Fibroblast of lung (primary cell): ENCODE data around the gene MRPS2. TPM values are rescaled to one million over a fixed set of nuclear protein-coding genes. Genes with fewer than 3 reads are reported as not detected.
"Not testable (repeated sequence)": the region's sequence is repeated elsewhere in the genome, so short reads cannot be mapped to it uniquely, and the experiment has no call there.

Source experiments
- DNase-seq, 2 donors: peaks; one replicate each; pipeline versions ENCODE4 v3.0.0 to v3.0.0-alpha.2; 2010; ENCODE audit warnings: low read depth in 2 of 2
- H2AFZ ChIP-seq: 2 replicates; pipeline ENCODE4 v1.5.1; 2012; ENCODE audit warnings: low read length, control low read depth, inconsistent platforms
- H3K27ac ChIP-seq: 2 replicates; pipeline ENCODE4 v1.5.1; 2011; ENCODE audit warnings: low read length, control low read depth; ENCODE audit not compliant: insufficient read depth
- H3K27me3 ChIP-seq: 2 replicates; pipeline ENCODE4 v1.5.1; 2011; ENCODE audit warnings: mild to moderate bottlenecking, low read length; ENCODE audit not compliant: control insufficient read depth, insufficient read depth
- H3K36me3 ChIP-seq: 2 replicates; pipeline ENCODE4 v1.5.1; 2011; ENCODE audit warnings: low read length; ENCODE audit not compliant: control insufficient read depth, insufficient read depth
- H3K4me1 ChIP-seq: 2 replicates; pipeline ENCODE4 v1.5.1; 2011; ENCODE audit warnings: low read length; ENCODE audit not compliant: control insufficient read depth, insufficient read depth; ENCODE audit errors: extremely low read depth
- H3K4me2 ChIP-seq: 2 replicates; pipeline ENCODE4 v1.5.1; 2011; ENCODE audit warnings: low read length, control low read depth; ENCODE audit not compliant: insufficient read depth; ENCODE audit errors: extremely low read depth
- H3K4me3 ChIP-seq, 4 experiments: fragments of 200-600 bp in 1 of 4; sonication (generic) in 1 of 4; replicated peaks in 1 of 4; 2 replicates each; pipeline ENCODE4 v1.5.1; 2011 to 2016; ENCODE audit warnings: low read length in 4 of 4, low read depth in 3 of 4, mild to moderate bottlenecking in 3 of 4, control low read depth in 2 of 4, inconsistent platforms in 1 of 4, mixed read lengths in 1 of 4; ENCODE audit not compliant: insufficient read depth in 1 of 4; ENCODE audit errors: control extremely low read depth in 1 of 4
- H3K79me2 ChIP-seq: 2 replicates; pipeline ENCODE4 v1.5.1; 2012; ENCODE audit warnings: mild to moderate bottlenecking, low read length, inconsistent platforms; ENCODE audit not compliant: control insufficient read depth, insufficient read depth
- H3K9ac ChIP-seq: 2 replicates; pipeline ENCODE4 v1.5.1; 2011; ENCODE audit warnings: mild to moderate bottlenecking, low read length, control low read depth; ENCODE audit not compliant: insufficient read depth
- H3K9me3 ChIP-seq: 2 replicates; pipeline ENCODE4 v1.5.1; 2012; ENCODE audit warnings: low read depth, low read length; ENCODE audit not compliant: control insufficient read depth, insufficient read depth
- H4K20me1 ChIP-seq: 2 replicates; pipeline ENCODE4 v1.5.1; 2011; ENCODE audit warnings: low read length; ENCODE audit not compliant: control insufficient read depth, insufficient read depth; ENCODE audit errors: extremely low read depth
- CTCF ChIP-seq, 2 donors: IDR thresholded peaks in 1 of 2; conservative IDR thresholded peaks in 1 of 2; 1 replicate in 1 of 2; 2 replicates in 1 of 2; pipeline ENCODE4 v1.5.1; 2011 to 2012; ENCODE audit warnings: low read length in 2 of 2, control low read depth in 1 of 2, inconsistent platforms in 1 of 2, low read depth in 1 of 2, mild to moderate bottlenecking in 1 of 2
- EZH2 ChIP-seq: IDR thresholded peaks from 2 replicates; pipeline ENCODE4 v1.5.1; 2012; ENCODE audit warnings: low read length, control low read depth, mild to moderate bottlenecking; ENCODE audit errors: missing control alignments
- polyA plus RNA-seq, 2 donors: library from polyadenylated mRNA; depleted of rRNA in 1 of 2; stranded (reverse) in 1 of 2; unstranded in 1 of 2; fragments of >200 nt; gene quantifications; 2 replicates each; pipeline ENCODE4 v1.2.1, GENCODE V29; 2011 to 2012; ENCODE audit warnings: missing spikeins in 1 of 2
- total RNA-seq: library from RNA; depleted of rRNA; stranded (reverse); fragments of >200 nt; gene quantifications from 2 replicates; pipeline ENCODE4 v1.2.1, GENCODE V29; 2014

The MRPS2 gene
- total and polyA plus RNA-seq, 2 donors (not counting 1 experiment from before 2014, with no cell fraction given), result 10.4 to 43.6 TPM

GRCh38 chr9:135512241-135512603 lies 11.7 kb downstream of the MRPS2 start:
- no peak for DNase-seq
- H4K20me1 ChIP-seq, result no peaks in the 10 kb centered on the region
- no peaks in the 10 kb centered on the region for H3K79me2 ChIP-seq
- peaks cover 2% of the 10 kb centered on the region for H3K4me1 ChIP-seq
- no peak overlapping the region for H2AFZ ChIP-seq
- no peak overlapping the region for H3K9ac ChIP-seq
- no peak overlapping the region for H3K27ac ChIP-seq
- H3K4me3 ChIP-seq, result no peak overlapping the region
- TF ChIP-seq CTCF (conservative IDR thresholded peaks at IDR 0.05 in 1 of 2, IDR thresholded peaks at IDR 0.05 in 1 of 2; ENCODE audit: low read depth in 1 of 2, low read length in 2 of 2), result no peak
- no peaks in the 10 kb centered on the region for H3K36me3 ChIP-seq
- no peak overlapping the region for H3K4me2 ChIP-seq
- H3K27me3 ChIP-seq, result no peaks in the 10 kb centered on the region
- H3K9me3 ChIP-seq, result no peaks in the 10 kb centered on the region

GRCh38 chr9:135512904-135513303 lies 12.4 kb downstream of the MRPS2 start:
- DNase-seq, result peak in 1 of 2 donors; percentile 40
- H3K4me3 ChIP-seq, result no peak overlapping the region
- H3K79me2 ChIP-seq, result no peaks in the 10 kb centered on the region
- H3K27me3 ChIP-seq, result no peaks in the 10 kb centered on the region
- H3K9ac ChIP-seq, result no peak overlapping the region
- H4K20me1 ChIP-seq, result no peaks in the 10 kb centered on the region
- H3K4me1 ChIP-seq, result peaks cover 2% of the 10 kb centered on the region
- H2AFZ ChIP-seq, result no peak overlapping the region
- no peak overlapping the region for H3K4me2 ChIP-seq
- H3K36me3 ChIP-seq, result no peaks in the 10 kb centered on the region
- no peak overlapping the region for H3K27ac ChIP-seq
- TF ChIP-seq EZH2 (no peak), CTCF (conservative IDR thresholded peaks at IDR 0.05 in 1 of 2, IDR thresholded peaks at IDR 0.05 in 1 of 2; ENCODE audit: low read depth in 1 of 2, low read length in 2 of 2) (no peak)
- H3K9me3 ChIP-seq, result no peaks in the 10 kb centered on the region

GRCh38 chr9:135513351-135513846 lies 12.9 kb downstream of the MRPS2 start:
- no peaks in the 10 kb centered on the region for H3K9me3 ChIP-seq
- no peak overlapping the region for H3K27ac ChIP-seq

GRCh38 chr9:135513906-135514305 lies 13.4 kb downstream of the MRPS2 start:
- not testable (repeated sequence) for H3K4me1 ChIP-seq, H3K9ac ChIP-seq, H4K20me1 ChIP-seq, H3K79me2 ChIP-seq, H2AFZ ChIP-seq, H3K27me3 ChIP-seq, DNase-seq, H3K9me3 ChIP-seq, H3K27ac ChIP-seq, H3K4me3 ChIP-seq, H3K36me3 ChIP-seq, H3K4me2 ChIP-seq

More at GRCh38 chr9:135513351-135513846, 12.9 kb downstream of the MRPS2 start:
- H3K79me2 ChIP-seq, result no peaks in the 10 kb centered on the region
- no peaks in the 10 kb centered on the region for H3K36me3 ChIP-seq
- H3K4me3 ChIP-seq, result no peak overlapping the region
- H3K27me3 ChIP-seq, result peaks cover 2% of the 10 kb centered on the region
- H4K20me1 ChIP-seq, result no peaks in the 10 kb centered on the region
- no peak overlapping the region for H3K4me2 ChIP-seq
- TF ChIP-seq EZH2, result no peak
- no peak for TF ChIP-seq CTCF (conservative IDR thresholded peaks at IDR 0.05 in 1 of 2, IDR thresholded peaks at IDR 0.05 in 1 of 2; ENCODE audit: low read depth in 1 of 2, low read length in 2 of 2)
- no peak overlapping the region for H2AFZ ChIP-seq
- DNase-seq, result no peak
- peaks cover 2% of the 10 kb centered on the region for H3K4me1 ChIP-seq
- H3K9ac ChIP-seq, result no peak overlapping the region
